A549 (cell line): ENCODE measurements around the gene FBH1. TPM values are rescaled to one million over a fixed set of nuclear protein-coding genes. Genes with fewer than 3 reads are reported as not detected.

Experiments used
- ATAC-seq, 2 experiments: fragments of 200-7000 bp in 1 of 2; fragments of >200 bp in 1 of 2; cut with Nextera tagmentation in 1 of 2; cut with Tn5 transposase in 1 of 2; 3 replicates each; pipeline versions ENCODE4 v1.8.0 to v1.9.1; 2018 to 2020; ENCODE audit warnings: mild to moderate bottlenecking in 1 of 2, moderate library complexity in 1 of 2
- CTCF ChIA-PET: fragments of 300-600 bp; sonication (Branson Sonifier 250); formaldehyde crosslinking; extraction: SDS; loops from one replicate; lab custom pipeline; 2021; ENCODE audit warnings: antibody characterized with exemption, inconsistent platforms; lab: Yijun Ruan, JAX
- POLR2A ChIA-PET: fragments of 350-600 bp; formaldehyde crosslinking; extraction: SDS; loops from one replicate; lab custom pipeline; 2021; ENCODE audit warnings: antibody characterized with exemption, inconsistent platforms; lab: Yijun Ruan, JAX
- DNase-seq, 2 experiments: peaks; one replicate each; pipeline versions ENCODE4 v3.0.0 to v3.0.0-alpha.2; 2011 to 2016; ENCODE audit warnings: low read depth in 1 of 2, low spot score in 1 of 2
- FAIRE-seq: peaks from 2 replicates; lab custom pipeline; 2011; peaks lifted over from hg19 to GRCh38; lab: Jason Lieb, UNC
- H3K27ac ChIP-seq, 2 experiments: fragments of >200 bp; sonication (Bioruptor Twin); formaldehyde crosslinking; 3 replicates each; pipeline ENCODE4 v1.5.1; 2016 to 2017
- H3K4me1 ChIP-seq: fragments of >200 bp; sonication (Bioruptor Twin); formaldehyde crosslinking; 3 replicates; pipeline ENCODE4 v1.6.1; 2016
- H3K4me2 ChIP-seq: fragments of >200 bp; sonication (Bioruptor Twin); formaldehyde crosslinking; 3 replicates; pipeline ENCODE4 v1.6.1; 2016
- H3K4me3 ChIP-seq: fragments of >200 bp; sonication (Bioruptor Twin); formaldehyde crosslinking; 3 replicates; pipeline ENCODE4 v1.5.1; 2016
- H3K9me3 ChIP-seq: fragments of >200 bp; sonication (Bioruptor Twin); formaldehyde crosslinking; 3 replicates; pipeline ENCODE4 v1.6.1; 2016
- CBX8 ChIP-seq: fragments of 200-600 bp; sonication (generic); IDR thresholded peaks from 2 replicates; pipeline ENCODE4 v1.6.1; 2016
- EHMT2 ChIP-seq: fragments of 200-600 bp; sonication (generic); IDR thresholded peaks from 2 replicates; pipeline ENCODE4 v1.6.1; 2016; ENCODE audit warnings: antibody characterized with exemption, low read depth, mild to moderate bottlenecking, moderate library complexity
- ESRRA ChIP-seq: fragments of 150-350 bp; IDR thresholded peaks from 2 replicates; pipeline ENCODE4 v1.6.1; 2014; ENCODE audit warnings: mild to moderate bottlenecking, low read length, borderline replicate concordance
- FOSL2 ChIP-seq, 2 experiments: fragments of 450-650 bp in 1 of 2; fragments of >200 bp in 1 of 2; sonication (Bioruptor Twin) in 1 of 2; formaldehyde crosslinking; IDR thresholded peaks; 2 replicates each; pipeline versions ENCODE4 v1.5.0 to v1.6.1; 2016 to 2020; ENCODE audit warnings: mild to moderate bottlenecking in 1 of 2, moderate library complexity in 1 of 2
- GATA3 ChIP-seq: IDR thresholded peaks from 2 replicates; pipeline ENCODE4 v1.6.1; 2012; ENCODE audit warnings: borderline replicate concordance
- HDAC2 ChIP-seq: fragments of 200-600 bp; sonication (generic); IDR thresholded peaks from 2 replicates; pipeline ENCODE4 v1.6.1; 2016
- HES2 ChIP-seq: fragments of >200 bp; sonication (Bioruptor Twin); formaldehyde crosslinking; IDR thresholded peaks from 2 replicates; pipeline ENCODE4 v1.6.1; 2016
- HMGXB4 ChIP-seq: fragments of 250-450 bp; sonication (Bioruptor Pico); IDR thresholded peaks from 2 replicates; pipeline ENCODE4 v1.5.0; 2021; ENCODE audit warnings: mild to moderate bottlenecking, moderate library complexity, borderline replicate concordance
- JUN ChIP-seq, 2 experiments: fragments of >200 bp; sonication (Bioruptor Twin); formaldehyde crosslinking; IDR thresholded peaks; 2 replicates in 1 of 2; 3 replicates in 1 of 2; pipeline ENCODE4 v1.6.1; 2016 to 2017
- KDM5A ChIP-seq: fragments of 200-600 bp; sonication (generic); IDR thresholded peaks from 2 replicates; pipeline ENCODE4 v1.6.1; 2016; ENCODE audit warnings: antibody characterized with exemption, mild to moderate bottlenecking
- MAFK ChIP-seq: fragments of 450-650 bp; IDR thresholded peaks from 2 replicates; pipeline ENCODE4 v1.6.1; 2014; ENCODE audit not compliant: partially characterized antibody
- MYC ChIP-seq: IDR thresholded peaks from 2 replicates; pipeline ENCODE4 v1.6.1; 2012; ENCODE audit warnings: mild to moderate bottlenecking, inconsistent platforms, low read length, improper control_type of control experiment, borderline replicate concordance
- RFX5 ChIP-seq: fragments of 450-650 bp; IDR thresholded peaks from 2 replicates; pipeline ENCODE4 v1.7.1; 2014; ENCODE audit warnings: antibody characterized with exemption, mild to moderate bottlenecking, moderate library complexity
- RNF2 ChIP-seq: fragments of 200-600 bp; sonication (generic); IDR thresholded peaks from 2 replicates; pipeline ENCODE4 v1.6.1; 2016; ENCODE audit warnings: low read depth, mild to moderate bottlenecking, antibody characterized with exemption, moderate library complexity, borderline replicate concordance
- SMC3 ChIP-seq: fragments of >200 bp; sonication (Bioruptor Twin); formaldehyde crosslinking; IDR thresholded peaks from 3 replicates; pipeline ENCODE4 v1.6.1; 2018; ENCODE audit warnings: inconsistent platforms
- TP53 ChIP-seq: fragments of 250-450 bp; sonication (Bioruptor Pico); IDR thresholded peaks from 2 replicates; pipeline ENCODE4 v1.5.0; 2021; ENCODE audit warnings: mild to moderate bottlenecking, moderate library complexity
- ZC3H11A ChIP-seq: fragments of 450-650 bp; IDR thresholded peaks from 2 replicates; pipeline ENCODE4 v1.6.1; 2014; ENCODE audit warnings: antibody characterized with exemption, mild to moderate bottlenecking
- WGBS: methylation state at CpG from one replicate; pipeline ENCODE4 v1.1.6; 2017; ENCODE audit errors: missing lambda C conversion rate; 5-methylcytosine and 5-hydroxymethylcytosine counted together
- polyA plus RNA-seq, 4 experiments: library from polyadenylated mRNA; depleted of rRNA in 3 of 4; stranded (reverse); fragments of >200 nt; fragmentation: RNase III in 1 of 4; extraction: RNeasy Plus Mini Kit Qiagen cat#74134 plus additional on column Dnase treatment in 1 of 4; gene quantifications; 2 replicates in 3 of 4; 3 replicates in 1 of 4; pipeline ENCODE4 v1.2.3, GENCODE V29; 2011 to 2017

Gene FBH1
- polyA plus RNA-seq, 2 of the 4 experiments (the other 2 are of a cell fraction), result 43.9 to 56.5 TPM

GRCh38 chr10:5952731-5953385, 62.8 kb downstream of the FBH1 start:
- POLR2A ChIA-PET, result no interaction called here
- CTCF ChIA-PET, result interaction anchor here (0.7 to 2.2 kb wide), 8 partner anchors 10 to 133 kb away, joined by 3 to 9 read pairs (median 3); partner anchors contain the start of gene IL15RA

GRCh38 chr10:5953676-5954075, 63.6 kb downstream of the FBH1 start:
- ChIA-PET CTCF (interaction anchor here (0.6 to 1.4 kb wide), 3 partner anchors 18 to 194 kb away, joined by 3 to 7 read pairs (median 4); no protein-coding TSS in a partner anchor), POLR2A (no interaction called here)
- 80% methylated on average over 5 of the region's 5 CpGs for WGBS

More at GRCh38 chr10:5952731-5953385, 62.8 kb downstream of the FBH1 start:
- WGBS, result 85% methylated on average over 20 of the region's 20 CpGs
- FAIRE-seq (no peak), DNase-seq (no peak), ATAC-seq (no peak)
- Histone ChIP-seq H3K9me3 (no peaks in the 10 kb centered on the region), H3K27ac (no peak overlapping the region), H3K4me1 (peaks cover 18% of the 10 kb centered on the region), H3K4me3 (no peak overlapping the region), H3K4me2 (no peak overlapping the region)
- no peak for TF ChIP-seq HDAC2
- no peak for TF ChIP-seq ESRRA
- TF ChIP-seq CBX8, result no peak
- no peak for TF ChIP-seq FOSL2 (IDR thresholded peaks at IDR 0.05)
- no peak for TF ChIP-seq FOSL2 (CRISPR knock-in tag; IDR thresholded peaks at IDR 0.05)
- TF ChIP-seq EHMT2, result no peak
- no peak for TF ChIP-seq RNF2
- no peak for TF ChIP-seq KDM5A
- no peak for TF ChIP-seq TP53 (CRISPR knock-in tag)
- no peak for TF ChIP-seq MAFK
- TF ChIP-seq HES2, result no peak
- TF ChIP-seq ZC3H11A, result no peak
- TF ChIP-seq SMC3, result no peak
- no peak for TF ChIP-seq GATA3

GRCh38 chr10:5956146-5956936, 66.3 kb downstream of the FBH1 start:
- peaks cover 16% of the 10 kb centered on the region for H3K4me1 ChIP-seq
- no peaks in the 10 kb centered on the region for H3K9me3 ChIP-seq
- WGBS, result 85% methylated on average over 17 of the region's 17 CpGs
- CTCF ChIA-PET, result interaction anchor here (0.9 kb wide), 1 partner anchor 8 kb away, joined by 3 read pairs; no protein-coding TSS in a partner anchor
- H3K4me3 ChIP-seq, result no peak overlapping the region
- DNase-seq, result no peak
- no peak overlapping the region for H3K27ac ChIP-seq
- no peak overlapping the region for H3K4me2 ChIP-seq
- no peak for TF ChIP-seq MYC
- no peak for TF ChIP-seq JUN (IDR thresholded peaks at IDR 0.05)
- POLR2A ChIA-PET, result no interaction called here
- ATAC-seq, result no peak
- no peak for FAIRE-seq

More at GRCh38 chr10:5953676-5954075, 63.6 kb downstream of the FBH1 start:
- Histone ChIP-seq H3K4me3 (no peak overlapping the region), H3K9me3 (no peaks in the 10 kb centered on the region), H3K27ac (no peak overlapping the region), H3K4me1 (peaks cover 24% of the 10 kb centered on the region), H3K4me2 (no peak overlapping the region)
- FAIRE-seq, result no peak
- DNase-seq, result no peak
- TF ChIP-seq RFX5 (no peak), HMGXB4 (no peak)
- ATAC-seq, result no peak
